GM20000 (cell line): ENCODE data around the gene MSANTD3.
"Not testable (repeated sequence)": the region's sequence is repeated elsewhere in the genome, so short reads cannot be mapped to it uniquely, and the experiment has no call there.

Experiments used
- DNase-seq: peaks from one replicate; pipeline ENCODE4 v3.0.0; 2012; ENCODE audit warnings: low spot score
- TF ChIP-seq, protein P1 (sequence below): IDR thresholded peaks from 2 replicates; pipeline ENCODE4 v1.5.1; 2012; ENCODE audit warnings: mild to moderate bottlenecking, control low read depth; ENCODE audit errors: extremely low read depth, missing control alignments

Gene MSANTD3, protein sequence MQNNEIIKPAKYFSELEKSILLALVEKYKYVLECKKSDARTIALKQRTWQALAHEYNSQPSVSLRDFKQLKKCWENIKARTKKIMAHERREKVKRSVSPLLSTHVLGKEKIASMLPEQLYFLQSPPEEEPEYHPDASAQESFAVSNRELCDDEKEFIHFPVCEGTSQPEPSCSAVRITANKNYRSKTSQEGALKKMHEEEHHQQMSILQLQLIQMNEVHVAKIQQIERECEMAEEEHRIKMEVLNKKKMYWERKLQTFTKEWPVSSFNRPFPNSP

DNA sequence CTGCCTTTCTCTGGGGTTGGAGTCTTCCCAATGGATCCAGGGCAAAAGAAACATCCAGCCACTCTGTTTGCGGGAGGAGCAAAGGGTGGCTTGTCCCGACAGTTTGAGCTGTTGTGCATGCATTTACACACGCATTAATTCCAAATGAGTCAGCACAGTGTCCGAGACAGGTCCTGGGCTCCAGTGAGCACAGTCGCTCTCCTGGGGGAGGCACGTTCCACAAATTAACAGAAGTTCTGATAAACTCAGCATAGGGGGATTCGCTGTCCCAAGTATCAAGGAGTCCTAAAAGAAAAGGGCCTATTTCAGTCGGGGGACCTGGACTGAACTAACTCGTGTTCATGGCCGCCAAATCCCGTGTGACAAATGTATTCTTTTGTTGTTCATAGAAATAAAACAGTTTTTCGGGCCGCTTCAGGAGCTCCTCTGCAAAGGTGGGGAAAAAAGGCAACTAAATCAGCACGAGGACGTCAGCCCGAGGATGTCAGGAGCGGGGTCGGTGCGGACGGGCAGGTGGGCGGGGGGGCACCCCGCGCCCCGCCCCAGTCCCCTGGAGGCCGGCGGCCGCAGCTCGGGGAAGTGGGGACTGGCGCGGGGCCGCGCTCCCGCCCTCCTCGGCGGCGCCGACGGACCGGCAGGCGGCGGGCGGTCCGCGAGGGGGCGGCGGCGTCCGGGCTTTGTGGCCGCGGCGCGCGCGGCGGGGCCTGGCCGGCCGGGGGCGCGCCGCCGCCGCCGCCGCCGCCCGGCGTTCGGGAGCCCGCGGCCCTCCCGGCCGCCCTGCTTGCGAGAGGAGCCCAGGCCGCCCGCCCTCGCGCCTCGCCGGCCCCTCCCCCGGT, at the start of gene MSANTD3:
Gene MSANTD3, plus strand, starts transcription at position 614 of the 836 bp plus-strand sequence. CDS start 14,796 bp downstream, outside the sequence.
- DNase-seq = peak; percentile 93
- TF ChIP-seq, protein P1, sequence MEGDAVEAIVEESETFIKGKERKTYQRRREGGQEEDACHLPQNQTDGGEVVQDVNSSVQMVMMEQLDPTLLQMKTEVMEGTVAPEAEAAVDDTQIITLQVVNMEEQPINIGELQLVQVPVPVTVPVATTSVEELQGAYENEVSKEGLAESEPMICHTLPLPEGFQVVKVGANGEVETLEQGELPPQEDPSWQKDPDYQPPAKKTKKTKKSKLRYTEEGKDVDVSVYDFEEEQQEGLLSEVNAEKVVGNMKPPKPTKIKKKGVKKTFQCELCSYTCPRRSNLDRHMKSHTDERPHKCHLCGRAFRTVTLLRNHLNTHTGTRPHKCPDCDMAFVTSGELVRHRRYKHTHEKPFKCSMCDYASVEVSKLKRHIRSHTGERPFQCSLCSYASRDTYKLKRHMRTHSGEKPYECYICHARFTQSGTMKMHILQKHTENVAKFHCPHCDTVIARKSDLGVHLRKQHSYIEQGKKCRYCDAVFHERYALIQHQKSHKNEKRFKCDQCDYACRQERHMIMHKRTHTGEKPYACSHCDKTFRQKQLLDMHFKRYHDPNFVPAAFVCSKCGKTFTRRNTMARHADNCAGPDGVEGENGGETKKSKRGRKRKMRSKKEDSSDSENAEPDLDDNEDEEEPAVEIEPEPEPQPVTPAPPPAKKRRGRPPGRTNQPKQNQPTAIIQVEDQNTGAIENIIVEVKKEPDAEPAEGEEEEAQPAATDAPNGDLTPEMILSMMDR = no peak

GRCh38 chr9:100379862-100380261, 47.1 kb upstream of the MSANTD3 start:
- DNase-seq = no peak

GRCh38 chr9:100392989-100393388, 34.0 kb upstream of the MSANTD3 start:
- DNase-seq = not testable (repeated sequence)

More at GRCh38 chr9:100379862-100380261, 47.1 kb upstream of the MSANTD3 start:
- TF ChIP-seq, protein P1 = no peak

DNA sequence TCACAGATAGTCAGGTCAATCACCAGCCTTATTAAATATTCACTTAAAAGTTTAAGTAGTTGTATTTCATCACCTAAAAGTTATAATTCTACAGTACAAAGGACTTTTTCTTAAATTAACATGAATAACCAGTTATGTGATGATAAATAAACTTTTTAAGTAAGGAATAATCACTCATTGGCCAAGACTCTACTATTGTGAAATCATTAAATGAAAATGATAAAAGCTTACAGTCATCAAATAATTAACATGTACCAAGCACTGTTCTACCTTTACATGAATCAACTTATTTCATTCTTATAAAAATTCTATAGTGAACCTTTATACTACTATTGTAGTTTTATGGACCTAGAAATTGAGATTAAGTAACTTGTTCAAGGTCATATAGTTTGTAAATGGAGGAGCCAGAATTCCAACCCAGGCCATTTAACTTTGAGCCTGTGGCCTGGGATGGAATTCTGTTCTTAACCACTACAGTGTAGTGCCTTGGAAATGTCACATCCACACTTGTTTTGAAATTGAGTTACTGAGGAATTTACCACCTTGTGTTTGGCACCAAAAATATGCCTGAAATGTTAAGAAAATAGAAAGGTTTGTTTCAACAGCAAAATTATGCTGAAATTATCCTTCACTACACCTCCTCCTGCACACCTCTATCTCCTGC, 32.8 kb upstream of the MSANTD3 start:
- no peak for DNase-seq
- TF ChIP-seq, protein P1 = no peak

GRCh38 chr9:100394816-100395215, 32.1 kb upstream of the MSANTD3 start:
- TF ChIP-seq, protein P1 = no peak

GRCh38 chr9:100396769-100397168, 30.2 kb upstream of the MSANTD3 start:
- TF ChIP-seq, protein P1 = no peak
- no peak for DNase-seq

More at GRCh38 chr9:100394816-100395215, 32.1 kb upstream of the MSANTD3 start:
- DNase-seq = no peak

DNA sequence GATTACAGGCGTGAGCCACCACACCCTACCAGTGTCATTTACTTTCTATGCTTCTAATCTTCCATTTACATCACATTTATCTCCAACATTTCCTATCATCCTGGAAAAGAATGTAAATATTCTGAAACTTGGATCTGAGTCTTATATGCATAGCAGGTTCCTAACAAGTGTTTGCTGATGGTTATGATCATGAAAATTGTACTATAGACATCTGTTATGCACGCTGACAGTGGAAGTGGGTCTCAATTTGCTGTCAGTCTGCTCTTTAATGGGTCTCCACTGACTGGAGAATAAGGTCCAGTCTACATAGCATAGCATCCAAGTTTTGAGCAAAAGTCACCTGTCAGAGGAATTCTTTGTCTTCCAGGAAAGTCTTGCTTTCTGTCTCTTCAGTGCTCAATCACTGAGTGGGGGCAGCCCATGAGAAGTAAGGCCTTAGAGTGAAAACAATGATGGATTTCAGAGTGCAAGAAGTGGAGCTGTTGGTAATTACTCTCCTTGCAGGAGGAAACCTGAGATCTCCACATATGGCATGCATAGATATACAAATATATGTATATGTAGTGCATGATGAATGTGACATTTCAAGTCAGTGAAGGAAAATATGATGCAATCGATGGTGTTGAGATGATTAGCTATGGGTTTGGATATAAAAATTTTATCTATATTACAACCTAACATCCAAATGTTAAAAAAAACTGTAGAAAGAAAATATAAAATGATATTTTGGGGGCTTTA, 29.2 kb upstream of the MSANTD3 start:
- DNase-seq = no peak
- TF ChIP-seq, protein P1 = no peak
